Measurements from ENCODE around the gene HIGD1C. TPM values are rescaled to one million over a fixed set of nuclear protein-coding genes. Genes with fewer than 3 reads are reported as not detected.
A peak's percentile ranks its signal among the peaks of the same experiment; 100 is the strongest.
"Not testable (repeated sequence)": the region's sequence is repeated elsewhere in the genome, so short reads cannot be mapped to it uniquely, and the experiment has no call there.

HIGD1C gene
- total and polyA plus RNA-seq, 2 experiments from 2014 or later, result not detected

DNA sequence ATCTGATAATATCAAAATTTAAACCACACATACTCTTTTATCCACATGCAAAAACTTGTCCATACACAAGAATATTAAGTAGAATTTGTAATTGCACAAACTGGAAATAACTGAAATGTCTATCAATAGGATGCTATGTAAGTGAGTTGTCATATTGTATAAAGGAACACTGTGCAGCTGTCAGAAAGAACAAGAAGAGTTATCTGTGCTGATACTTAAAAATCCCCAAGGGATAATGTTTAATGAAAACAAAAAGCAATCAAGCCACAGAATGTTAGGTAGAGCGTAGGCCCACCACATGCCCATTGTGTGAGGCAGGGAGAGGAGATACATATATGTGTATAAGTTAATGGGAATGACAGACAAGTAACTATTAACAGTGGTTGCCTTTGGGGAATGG lies 25.9 kb upstream of the HIGD1C start:
- TF ChIP-seq EZH2 (IDR thresholded peaks at IDR 0.05; ENCODE audit: insufficient read depth, poor library complexity, severe bottlenecking), result no peak
- no peak for TF ChIP-seq EZH2phosphoT487 (IDR thresholded peaks at IDR 0.05; ENCODE audit: insufficient read depth, low read depth)
- H3K9ac ChIP-seq, result no peak overlapping the region
- in situ Hi-C loops (cut with MboI), result no loop called here

DNA sequence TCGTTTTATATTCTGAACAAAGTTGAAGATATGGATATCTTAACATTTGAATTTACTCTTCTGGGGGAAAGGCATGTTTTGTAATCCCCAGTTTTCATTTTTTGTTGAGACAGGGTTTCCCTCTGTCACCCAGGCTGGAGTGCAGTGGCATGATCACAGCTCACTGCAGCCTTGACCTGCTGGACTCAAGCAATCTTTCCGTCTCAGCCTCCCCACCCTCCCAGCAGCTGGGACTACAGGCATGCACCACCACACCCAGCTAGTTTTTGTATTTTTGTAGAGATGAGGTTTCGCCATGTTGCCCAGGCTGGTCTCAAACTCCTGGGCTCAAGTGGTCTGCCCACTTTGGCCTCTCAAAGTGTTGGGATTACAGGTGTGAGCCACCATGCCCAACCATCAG lies 25.4 kb upstream of the HIGD1C start:
- H3K9me3 ChIP-seq (ENCODE audit: low read depth); H3K4me2 ChIP-seq (ENCODE audit: unreplicated experiment); H3K27ac ChIP-seq; H3K9me2 ChIP-seq (ENCODE audit: insufficient read depth); H3K27me3 ChIP-seq (replicated peaks; ENCODE audit: insufficient read depth); H3K79me2 ChIP-seq (ENCODE audit: insufficient read depth); in situ Hi-C loops (cut with MboI); H4K20me1 ChIP-seq (ENCODE audit: insufficient read depth); H3K36me3 ChIP-seq (ENCODE audit: low read depth); H3F3A ChIP-seq (ENCODE audit: insufficient read depth); H3K9ac ChIP-seq; H3K4me3 ChIP-seq; DNase-seq: not testable (repeated sequence)
- H3K4me1 ChIP-seq (ENCODE audit: insufficient read depth), result peaks cover 19% of the 10 kb centered on the region
- 0 out of 2 replicates have a peak overlapping the region, but pooled peaks have one; percentile 7 for H2AFZ ChIP-seq
- 25 to 34% methylated on average over 3 of the region's 3 CpGs for WGBS, 2 experiments (ENCODE audit: low coverage in 1 of 2, low lambda C conversion rate in 2 of 2, missing lambda C conversion rate in 2 of 2)

More for the DNA sequence above, 25.9 kb upstream of the HIGD1C start:
- H3K4me1 ChIP-seq (ENCODE audit: insufficient read depth), result peaks cover 19% of the 10 kb centered on the region
- H3K9me3 ChIP-seq (ENCODE audit: low read depth), result no peaks in the 10 kb centered on the region
- 56 to 62% methylated on average over 1 of the region's 1 CpG for WGBS, 2 experiments (ENCODE audit: low coverage in 1 of 2, low lambda C conversion rate in 2 of 2, missing lambda C conversion rate in 2 of 2)
- no peaks in the 10 kb centered on the region for H4K20me1 ChIP-seq (ENCODE audit: insufficient read depth)
- no peak overlapping the region for H3K4me2 ChIP-seq (ENCODE audit: unreplicated experiment)
- H3K79me2 ChIP-seq (ENCODE audit: insufficient read depth), result no peaks in the 10 kb centered on the region
- no peaks in the 10 kb centered on the region for H3K27me3 ChIP-seq (replicated peaks; ENCODE audit: insufficient read depth)
- H3F3A ChIP-seq (ENCODE audit: insufficient read depth), result peaks cover 9% of the 10 kb centered on the region; the same call in 1 of the 2 replicates
- no peaks in the 10 kb centered on the region for H3K9me2 ChIP-seq (ENCODE audit: insufficient read depth)
- no peak overlapping the region for H3K27ac ChIP-seq
- 0 out of 2 replicates have a peak overlapping the region, but pooled peaks have one; percentile 7 for H2AFZ ChIP-seq
- no peak overlapping the region for H3K4me3 ChIP-seq
- no peak for DNase-seq
- no peaks in the 10 kb centered on the region for H3K36me3 ChIP-seq (ENCODE audit: low read depth)

DNA sequence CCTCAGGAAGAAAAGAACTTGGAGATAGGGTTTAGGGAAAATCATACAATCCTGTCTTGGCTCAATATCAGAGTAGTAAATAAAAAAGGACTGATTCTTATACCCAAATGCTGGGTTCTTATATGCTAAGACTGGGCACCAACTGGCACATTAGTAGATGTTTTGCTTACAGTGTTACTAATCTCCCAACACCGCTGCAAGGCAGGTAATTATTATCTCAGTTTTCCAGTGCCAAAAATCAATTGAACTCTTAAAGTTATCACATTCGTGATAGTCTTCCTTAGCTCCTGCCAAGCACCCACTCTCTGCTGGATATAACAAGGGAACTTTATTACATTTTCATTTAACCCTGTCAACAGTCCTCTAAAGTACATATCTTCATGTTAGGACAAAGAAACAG lies 25.0 kb upstream of the HIGD1C start:
- Histone ChIP-seq H3K27ac (no peak overlapping the region), H3K9me3 (ENCODE audit: low read depth) (no peaks in the 10 kb centered on the region), H3K4me3 (no peak overlapping the region), H3K4me1 (ENCODE audit: insufficient read depth) (peaks cover 19% of the 10 kb centered on the region), H2AFZ (0 out of 2 replicates have a peak overlapping the region, but pooled peaks have one; percentile 7), H3F3A (ENCODE audit: insufficient read depth) (peaks cover 9% of the 10 kb centered on the region; the same call in 1 of the 2 replicates), H3K4me2 (ENCODE audit: unreplicated experiment) (no peak overlapping the region), H3K79me2 (ENCODE audit: insufficient read depth) (no peaks in the 10 kb centered on the region), H3K27me3 (replicated peaks; ENCODE audit: insufficient read depth) (no peaks in the 10 kb centered on the region), H3K9me2 (ENCODE audit: insufficient read depth) (no peaks in the 10 kb centered on the region), H3K36me3 (ENCODE audit: low read depth) (no peaks in the 10 kb centered on the region), H3K9ac (no peak overlapping the region), H4K20me1 (ENCODE audit: insufficient read depth) (no peaks in the 10 kb centered on the region)
- DNase-seq, result no peak
- in situ Hi-C loops (cut with MboI), result no loop called here
- TF ChIP-seq EZH2phosphoT487 (IDR thresholded peaks at IDR 0.05; ENCODE audit: insufficient read depth, low read depth) (no peak), EZH2 (IDR thresholded peaks at IDR 0.05; ENCODE audit: insufficient read depth, poor library complexity, severe bottlenecking) (no peak)
- 24 to 26% methylated on average over 2 of the region's 2 CpGs for WGBS, 2 experiments (ENCODE audit: low coverage in 1 of 2, low lambda C conversion rate in 2 of 2, missing lambda C conversion rate in 2 of 2)

DNA sequence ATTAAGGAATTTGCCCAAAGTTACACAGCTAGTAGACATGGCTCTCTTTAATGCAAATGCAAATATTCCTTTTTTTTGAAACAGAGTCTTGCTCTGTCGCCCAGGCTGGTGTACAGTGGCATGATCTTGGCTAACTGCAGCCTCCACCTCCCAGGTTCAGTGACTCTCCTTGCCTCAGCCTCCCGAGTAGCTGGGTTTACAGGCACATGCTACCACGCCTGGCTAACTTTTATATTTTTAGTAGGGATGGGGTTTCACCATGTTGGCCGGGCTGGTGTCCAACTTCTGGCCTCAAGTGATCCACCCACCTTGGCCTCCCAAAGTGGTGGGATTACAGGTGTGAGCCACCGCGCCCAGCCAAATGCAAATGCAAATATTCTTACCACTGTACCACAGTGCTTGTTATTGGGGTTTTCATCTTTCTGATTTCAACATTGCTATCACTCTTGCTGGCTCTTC lies 24.5 kb upstream of the HIGD1C start:
- H3K27ac ChIP-seq, result no peak overlapping the region
- WGBS, 2 experiments (ENCODE audit: low coverage in 1 of 2, low lambda C conversion rate in 2 of 2, missing lambda C conversion rate in 2 of 2), result 79 to 82% methylated on average over 6 of the region's 6 CpGs
- H3K4me3 ChIP-seq, result no peak overlapping the region

DNA sequence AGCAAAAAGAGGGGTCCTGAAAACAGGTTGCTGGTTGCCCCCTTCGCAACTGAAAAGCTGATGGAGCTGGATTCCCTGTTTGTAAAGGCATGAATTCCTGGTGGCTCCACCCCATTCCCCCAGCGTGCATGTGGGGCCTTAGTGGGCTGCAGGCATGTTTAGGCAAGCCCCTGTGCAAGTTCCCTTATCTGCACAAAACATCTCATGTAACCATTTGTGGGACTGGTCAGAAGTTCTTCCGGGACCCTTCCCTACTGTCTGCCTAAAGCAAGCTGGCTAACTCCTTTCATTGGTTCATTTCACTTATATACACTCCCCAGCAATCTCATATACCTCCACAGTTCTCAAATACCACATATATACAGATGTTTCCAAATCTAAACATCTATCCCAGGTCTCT lies 24.0 kb upstream of the HIGD1C start:
- no peak overlapping the region for H3K4me2 ChIP-seq (ENCODE audit: unreplicated experiment)
- no peaks in the 10 kb centered on the region for H3K9me2 ChIP-seq (ENCODE audit: insufficient read depth)
- no peak overlapping the region for H3K9ac ChIP-seq
- no peak overlapping the region for H2AFZ ChIP-seq
- H3K9me3 ChIP-seq (ENCODE audit: low read depth), result no peaks in the 10 kb centered on the region
- 58% methylated on average over 3 of the region's 3 CpGs for WGBS, 2 experiments (ENCODE audit: low coverage in 1 of 2, low lambda C conversion rate in 2 of 2, missing lambda C conversion rate in 2 of 2)
- H3K79me2 ChIP-seq (ENCODE audit: insufficient read depth), result no peaks in the 10 kb centered on the region
- H3K36me3 ChIP-seq (ENCODE audit: low read depth), result no peaks in the 10 kb centered on the region
- in situ Hi-C loops (cut with MboI), result no loop called here
- no peaks in the 10 kb centered on the region for H4K20me1 ChIP-seq (ENCODE audit: insufficient read depth)
- no peak for TF ChIP-seq EZH2 (IDR thresholded peaks at IDR 0.05; ENCODE audit: insufficient read depth, poor library complexity, severe bottlenecking)
- no peak for TF ChIP-seq EZH2phosphoT487 (IDR thresholded peaks at IDR 0.05; ENCODE audit: insufficient read depth, low read depth)
- no peak overlapping the region for H3K27ac ChIP-seq
- peaks cover 8% of the 10 kb centered on the region; the same call in 1 of the 2 replicates for H3F3A ChIP-seq (ENCODE audit: insufficient read depth)
- no peak for DNase-seq
- peaks cover 14% of the 10 kb centered on the region for H3K4me1 ChIP-seq (ENCODE audit: insufficient read depth)
- H3K27me3 ChIP-seq (replicated peaks; ENCODE audit: insufficient read depth), result no peaks in the 10 kb centered on the region
- H3K4me3 ChIP-seq, result no peak overlapping the region

More for the DNA sequence above, 24.5 kb upstream of the HIGD1C start:
- peaks cover 9% of the 10 kb centered on the region; the same call in 1 of the 2 replicates for H3F3A ChIP-seq (ENCODE audit: insufficient read depth)
- H4K20me1 ChIP-seq (ENCODE audit: insufficient read depth), result no peaks in the 10 kb centered on the region
- no peak for TF ChIP-seq EZH2phosphoT487 (IDR thresholded peaks at IDR 0.05; ENCODE audit: insufficient read depth, low read depth)
- no peak for TF ChIP-seq EZH2 (IDR thresholded peaks at IDR 0.05; ENCODE audit: insufficient read depth, poor library complexity, severe bottlenecking)
- no peaks in the 10 kb centered on the region for H3K36me3 ChIP-seq (ENCODE audit: low read depth)
- H3K4me1 ChIP-seq (ENCODE audit: insufficient read depth), result peaks cover 16% of the 10 kb centered on the region
- DNase-seq, result no peak
- H3K79me2 ChIP-seq (ENCODE audit: insufficient read depth), result no peaks in the 10 kb centered on the region
- no peaks in the 10 kb centered on the region for H3K9me2 ChIP-seq (ENCODE audit: insufficient read depth)
- no peak overlapping the region for H2AFZ ChIP-seq
- no peaks in the 10 kb centered on the region for H3K9me3 ChIP-seq (ENCODE audit: low read depth)
- in situ Hi-C loops (cut with MboI), result no loop called here
- no peaks in the 10 kb centered on the region for H3K27me3 ChIP-seq (replicated peaks; ENCODE audit: insufficient read depth)
- H3K4me2 ChIP-seq (ENCODE audit: unreplicated experiment), result no peak overlapping the region
- no peak overlapping the region for H3K9ac ChIP-seq

Measured in GM23248 (cell line).